ENCODE data around the gene MIS18A.

- TF ChIP-seq, protein P1, sequence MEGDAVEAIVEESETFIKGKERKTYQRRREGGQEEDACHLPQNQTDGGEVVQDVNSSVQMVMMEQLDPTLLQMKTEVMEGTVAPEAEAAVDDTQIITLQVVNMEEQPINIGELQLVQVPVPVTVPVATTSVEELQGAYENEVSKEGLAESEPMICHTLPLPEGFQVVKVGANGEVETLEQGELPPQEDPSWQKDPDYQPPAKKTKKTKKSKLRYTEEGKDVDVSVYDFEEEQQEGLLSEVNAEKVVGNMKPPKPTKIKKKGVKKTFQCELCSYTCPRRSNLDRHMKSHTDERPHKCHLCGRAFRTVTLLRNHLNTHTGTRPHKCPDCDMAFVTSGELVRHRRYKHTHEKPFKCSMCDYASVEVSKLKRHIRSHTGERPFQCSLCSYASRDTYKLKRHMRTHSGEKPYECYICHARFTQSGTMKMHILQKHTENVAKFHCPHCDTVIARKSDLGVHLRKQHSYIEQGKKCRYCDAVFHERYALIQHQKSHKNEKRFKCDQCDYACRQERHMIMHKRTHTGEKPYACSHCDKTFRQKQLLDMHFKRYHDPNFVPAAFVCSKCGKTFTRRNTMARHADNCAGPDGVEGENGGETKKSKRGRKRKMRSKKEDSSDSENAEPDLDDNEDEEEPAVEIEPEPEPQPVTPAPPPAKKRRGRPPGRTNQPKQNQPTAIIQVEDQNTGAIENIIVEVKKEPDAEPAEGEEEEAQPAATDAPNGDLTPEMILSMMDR (IDR thresholded peaks at IDR 0.05 in 8 of 11, conservative IDR thresholded peaks at IDR 0.05 in 3 of 11), result no peak
- no peak for TF ChIP-seq POLR2A (IDR thresholded peaks at IDR 0.05)
These were observed 21.4 kb upstream of the MIS18A start for GRCh38 chr21:32300117-32300681.

Data from spleen (tissue), 7 donors.